H9 (cell line): ENCODE results near the gene DYNC1H1. TPM values are rescaled to one million over a fixed set of nuclear protein-coding genes. Genes with fewer than 3 reads are reported as not detected.

Experiments used
- DNase-seq: peaks from one replicate; pipeline ENCODE4 v3.0.0-alpha.2; 2017
- H2AFZ ChIP-seq: one replicate; pipeline ENCODE4 v1.6.1; 2013; ENCODE audit warnings: mild to moderate bottlenecking, low read length, control low read depth, moderate library complexity
- H2AK5ac ChIP-seq: 2 replicates; pipeline ENCODE4 v1.6.1; 2013; ENCODE audit warnings: low read length, control low read depth, mixed read lengths; ENCODE audit not compliant: insufficient read length
- H2BK120ac ChIP-seq: one replicate; pipeline ENCODE4 v1.6.1; 2013; ENCODE audit warnings: low read depth, mild to moderate bottlenecking, low read length, control low read depth, inconsistent platforms; ENCODE audit not compliant: poor library complexity, severe bottlenecking
- H2BK12ac ChIP-seq: 2 replicates; pipeline ENCODE4 v1.6.1; 2013; ENCODE audit warnings: low read length, control low read depth, mixed read lengths, low read depth; ENCODE audit not compliant: insufficient read length
- H2BK15ac ChIP-seq: 2 replicates; pipeline ENCODE4 v1.6.1; 2013; ENCODE audit warnings: low read depth, low read length, control low read depth
- H2BK20ac ChIP-seq: one replicate; pipeline ENCODE4 v1.6.1; 2013; ENCODE audit warnings: low read depth, mild to moderate bottlenecking, low read length, control low read depth, inconsistent platforms; ENCODE audit not compliant: poor library complexity, severe bottlenecking
- H2BK5ac ChIP-seq: 2 replicates; pipeline ENCODE4 v1.6.1; 2013; ENCODE audit warnings: low read length, control low read depth, mixed read lengths; ENCODE audit not compliant: insufficient read length
- H3K14ac ChIP-seq: 2 replicates; pipeline ENCODE4 v1.6.1; 2013; ENCODE audit warnings: low read length, control low read depth; ENCODE audit not compliant: insufficient read depth
- H3K18ac ChIP-seq: 2 replicates; pipeline ENCODE4 v1.6.1; 2013; ENCODE audit warnings: low read depth, mild to moderate bottlenecking, mixed read lengths, low read length, control low read depth; ENCODE audit not compliant: insufficient read length
- H3K23ac ChIP-seq: 2 replicates; pipeline ENCODE4 v1.6.1; 2013; ENCODE audit warnings: low read length, control low read depth, mixed read lengths, low read depth; ENCODE audit not compliant: insufficient read length
- H3K23me2 ChIP-seq: 2 replicates; pipeline ENCODE4 v1.6.1; 2013; ENCODE audit warnings: low read depth, mild to moderate bottlenecking, mixed read lengths, low read length, control low read depth; ENCODE audit not compliant: insufficient read length, poor library complexity, severe bottlenecking
- H3K27ac ChIP-seq: 2 replicates; pipeline ENCODE4 v1.5.1; 2013; ENCODE audit warnings: low read length, control low read depth, mixed read lengths, low read depth; ENCODE audit not compliant: insufficient read length
- H3K27me3 ChIP-seq: 2 replicates; pipeline ENCODE4 v1.6.1; 2013; ENCODE audit warnings: low read length, control low read depth, inconsistent platforms; ENCODE audit not compliant: insufficient read depth
- H3K4ac ChIP-seq: 2 replicates; pipeline ENCODE4 v1.6.1; 2013; ENCODE audit warnings: low read depth, mild to moderate bottlenecking, control low read depth, inconsistent platforms, low read length, moderate library complexity
- H3K4me1 ChIP-seq: 2 replicates; pipeline ENCODE4 v1.6.1; 2013; ENCODE audit warnings: low read length, control low read depth, inconsistent platforms; ENCODE audit not compliant: insufficient read depth
- H3K4me2 ChIP-seq: 2 replicates; pipeline ENCODE4 v1.6.1; 2013; ENCODE audit warnings: low read length, control low read depth, mixed read lengths; ENCODE audit not compliant: insufficient read length, insufficient read depth
- H3K56ac ChIP-seq: 2 replicates; pipeline ENCODE4 v1.6.1; 2013; ENCODE audit warnings: low read depth, mild to moderate bottlenecking, mixed read lengths, low read length, control low read depth; ENCODE audit not compliant: insufficient read length
- H3K79me1 ChIP-seq: 2 replicates; pipeline ENCODE4 v1.6.1; 2013; ENCODE audit warnings: low read depth, mild to moderate bottlenecking, moderate library complexity, low read length, control low read depth, inconsistent platforms; ENCODE audit not compliant: insufficient read depth, poor library complexity, severe bottlenecking
- H3K79me2 ChIP-seq: 2 replicates; pipeline ENCODE4 v1.6.1; 2013; ENCODE audit warnings: low read length, control low read depth, inconsistent platforms; ENCODE audit not compliant: insufficient read depth
- H3K9ac ChIP-seq: 2 replicates; pipeline ENCODE4 v1.6.1; 2013; ENCODE audit warnings: low read length, control low read depth, mixed read lengths; ENCODE audit not compliant: insufficient read length; ENCODE audit errors: extremely low read depth
- H3K9me3 ChIP-seq: one replicate; pipeline ENCODE4 v1.6.1; 2013; ENCODE audit warnings: low read depth, low read length, inconsistent platforms; ENCODE audit not compliant: control insufficient read depth
- H3T11ph ChIP-seq: one replicate; pipeline ENCODE4 v1.6.1; 2013; ENCODE audit warnings: mild to moderate bottlenecking, low read length, control low read depth, inconsistent platforms
- H4K20me1 ChIP-seq: one replicate; pipeline ENCODE4 v1.6.1; 2013; ENCODE audit not compliant: control insufficient read depth, insufficient read length, insufficient read depth
- H4K5ac ChIP-seq: 2 replicates; pipeline ENCODE4 v1.6.1; 2013; ENCODE audit warnings: low read depth, mild to moderate bottlenecking, mixed read lengths, low read length, control low read depth; ENCODE audit not compliant: insufficient read length
- H4K8ac ChIP-seq: replicated peaks from 2 replicates; pipeline ENCODE4 v1.6.1; 2013; ENCODE audit warnings: low read length, control low read depth, mixed read lengths, low read depth; ENCODE audit not compliant: insufficient read length
- H4K91ac ChIP-seq: 2 replicates; pipeline ENCODE4 v1.6.1; 2013; ENCODE audit warnings: low read depth, mild to moderate bottlenecking, moderate library complexity, mixed read lengths, low read length, control low read depth; ENCODE audit not compliant: insufficient read length
- H3K27ac Mint-ChIP-seq, 3 experiments: 2 replicates in 2 of 3; 3 replicates in 1 of 3; pipeline ENCODE4 v1.8.0; 2020 to 2021; ENCODE audit warnings: mixed read lengths in 3 of 3, mild to moderate bottlenecking in 1 of 3, moderate library complexity in 1 of 3
- H3K27me3 Mint-ChIP-seq: 2 replicates; pipeline ENCODE4 v1.8.0; 2021; ENCODE audit warnings: low read depth, mild to moderate bottlenecking, moderate library complexity, mixed read lengths
- H3K36me3 Mint-ChIP-seq, 3 experiments: 2 replicates in 2 of 3; 3 replicates in 1 of 3; pipeline ENCODE4 v1.8.0; 2020 to 2021; ENCODE audit warnings: low read depth in 3 of 3, mixed read lengths in 3 of 3; ENCODE audit not compliant: insufficient read depth in 1 of 3
- H3K4me1 Mint-ChIP-seq, 2 experiments: 2 replicates each; pipeline ENCODE4 v1.8.0; 2020; ENCODE audit warnings: mixed read lengths in 2 of 2
- H3K4me3 Mint-ChIP-seq, 2 experiments: 2 replicates in 1 of 2; 3 replicates in 1 of 2; pipeline ENCODE4 v1.8.0; 2020 to 2021; ENCODE audit warnings: mild to moderate bottlenecking in 2 of 2, mixed read lengths in 2 of 2, moderate library complexity in 1 of 2
- H3K9me3 Mint-ChIP-seq, 2 experiments: 2 replicates in 1 of 2; 3 replicates in 1 of 2; pipeline ENCODE4 v1.8.0; 2020; ENCODE audit warnings: mild to moderate bottlenecking in 2 of 2, mixed read lengths in 2 of 2, moderate library complexity in 1 of 2
- CTCF ChIP-seq: fragments of 200-600 bp; sonication (generic); conservative IDR thresholded peaks from 3 replicates; pipeline ENCODE4 v1.8.0; 2021; ENCODE audit warnings: antibody characterized with exemption, mild to moderate bottlenecking
- WGBS: extraction: QIAGEN DNeasy Blood & Tissue Kit; methylation state at CpG from one replicate; pipeline ENCODE4 v1.1.7; 2013; ENCODE audit warnings: missing lambda C conversion rate, low lambda C conversion rate, mixed read lengths; ENCODE audit not compliant: insufficient read length; ENCODE audit errors: extremely low coverage; 5-methylcytosine and 5-hydroxymethylcytosine counted together
- total RNA-seq: library from RNA; stranded (reverse); gene quantifications from 2 replicates; pipeline ENCODE4 v1.2.1, GENCODE V29; 2021

Gene DYNC1H1
- total RNA-seq, 1 experiment from 2014 or later = 359 TPM

GRCh38 chr14:101917413-101918017 lies 46.9 kb upstream of the DYNC1H1 start:
- H2BK120ac ChIP-seq = no peak overlapping the region
- H3T11ph ChIP-seq = no peak overlapping the region
- no peak overlapping the region for H2AK5ac ChIP-seq
- no peaks in the 10 kb centered on the region for H3K23me2 ChIP-seq
- no peaks in the 10 kb centered on the region; the same call in 1 of the 2 replicates for H3K27me3 Mint-ChIP-seq
- no peak overlapping the region for H3K27ac ChIP-seq
- H3K4me1 ChIP-seq = peaks cover 4% of the 10 kb centered on the region; the same call in 1 of the 2 replicates
- H3K56ac ChIP-seq = no peak overlapping the region
- WGBS = no CpG with 5 or more reads among the region's 17 CpGs
- H4K91ac ChIP-seq = no peak overlapping the region
- no peak overlapping the region for H3K9ac ChIP-seq
- H3K23ac ChIP-seq = no peak overlapping the region
- H3K9me3 Mint-ChIP-seq = no peaks in the 10 kb centered on the region
- H3K18ac ChIP-seq = no peak overlapping the region
- no peak overlapping the region for H2BK12ac ChIP-seq
- H3K4me2 ChIP-seq = peak overlapping the region; percentile 7
- H4K20me1 ChIP-seq = no peaks in the 10 kb centered on the region
- no peak for DNase-seq
- H3K79me1 ChIP-seq = no peaks in the 10 kb centered on the region
- no peak overlapping the region for H2BK20ac ChIP-seq
- no peak overlapping the region for H4K8ac ChIP-seq
- peaks cover 0 to 18% (median 18%) of the 10 kb centered on the region in 3 experiments for H3K36me3 Mint-ChIP-seq
- no peaks in the 10 kb centered on the region for H3K27me3 ChIP-seq
- no peak for TF ChIP-seq CTCF
- peaks cover 29 to 44% of the 10 kb centered on the region in 2 experiments for H3K4me1 Mint-ChIP-seq
- H4K5ac ChIP-seq = no peak overlapping the region
- H3K14ac ChIP-seq = no peak overlapping the region; the same call in 1 of the 2 replicates
- peak overlapping the region; percentile 9 to 61; a peak in 4 of 5 replicates for H3K4me3 Mint-ChIP-seq
- no peaks in the 10 kb centered on the region for H3K9me3 ChIP-seq
- H3K27ac Mint-ChIP-seq = peak overlapping the region; percentile 54 to 84 (median 83); a peak in 5 of 7 replicates
- no peak overlapping the region for H2BK15ac ChIP-seq
- no peak overlapping the region for H2BK5ac ChIP-seq
- no peaks in the 10 kb centered on the region for H3K79me2 ChIP-seq
- H3K4ac ChIP-seq = no peak overlapping the region
- H2AFZ ChIP-seq = no peak overlapping the region
